GM10266 (cell line): ENCODE results near the gene MRPL10.

Experiments
- DNase-seq: peaks from one replicate; pipeline ENCODE4 v3.0.0; 2012; ENCODE audit errors: extremely low spot score
- TF ChIP-seq, protein P1 (sequence below): IDR thresholded peaks from 2 replicates; pipeline ENCODE4 v1.5.1; 2012; ENCODE audit warnings: mild to moderate bottlenecking, low read depth; ENCODE audit not compliant: control insufficient read depth, insufficient read depth; ENCODE audit errors: missing control alignments

The MRPL10 gene

DNA sequence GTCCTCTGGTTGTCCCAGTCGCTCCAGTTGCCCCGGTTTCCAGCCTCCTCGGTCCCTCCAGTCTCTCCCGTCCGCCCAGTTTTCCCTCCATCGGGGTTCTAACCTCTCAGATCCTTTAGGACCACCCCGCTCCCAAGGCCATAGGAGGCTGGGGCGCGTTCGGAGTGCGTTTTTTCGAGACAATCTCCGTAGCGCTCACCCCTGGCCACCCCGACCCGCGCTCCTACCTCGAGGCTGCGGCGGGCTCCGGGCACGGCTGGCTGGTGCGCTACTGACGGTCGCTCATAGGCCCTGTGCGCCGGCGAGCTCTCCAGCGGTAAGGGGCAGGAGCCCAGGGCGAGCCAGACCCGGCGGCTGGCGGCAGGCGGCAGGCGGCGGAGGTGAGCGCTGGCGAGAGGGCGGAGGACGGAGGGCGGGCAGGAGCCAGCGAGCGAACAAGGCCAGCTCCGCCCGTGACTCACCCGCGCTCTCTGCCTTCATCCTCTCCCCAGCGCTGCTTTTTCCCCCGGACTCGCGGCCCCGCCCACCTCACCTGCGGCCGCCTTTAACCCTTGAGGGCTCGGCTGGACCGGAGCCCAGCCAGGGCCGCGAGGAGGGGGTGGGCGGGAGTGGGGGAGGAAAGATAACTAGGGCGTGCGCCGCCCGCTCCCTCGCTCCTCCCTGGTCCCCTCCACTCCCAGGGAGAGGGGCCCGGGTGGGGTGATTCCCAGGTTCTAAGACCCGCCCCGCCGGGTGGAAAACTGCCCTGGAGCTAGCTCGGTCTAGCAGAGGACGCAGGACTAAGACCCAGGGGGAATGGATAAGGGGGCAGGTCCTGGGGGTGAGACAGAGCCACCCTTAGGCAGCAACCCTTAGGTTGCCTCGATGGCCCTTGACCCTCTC lies 19.6 kb upstream of the MRPL10 start, which contains the start of gene SP6:
Gene SP6 (minus strand): TSS at position 472 of the 882 bp plus-strand sequence. CDS start 2,734 bp downstream, outside the sequence.
- TF ChIP-seq, protein P1, sequence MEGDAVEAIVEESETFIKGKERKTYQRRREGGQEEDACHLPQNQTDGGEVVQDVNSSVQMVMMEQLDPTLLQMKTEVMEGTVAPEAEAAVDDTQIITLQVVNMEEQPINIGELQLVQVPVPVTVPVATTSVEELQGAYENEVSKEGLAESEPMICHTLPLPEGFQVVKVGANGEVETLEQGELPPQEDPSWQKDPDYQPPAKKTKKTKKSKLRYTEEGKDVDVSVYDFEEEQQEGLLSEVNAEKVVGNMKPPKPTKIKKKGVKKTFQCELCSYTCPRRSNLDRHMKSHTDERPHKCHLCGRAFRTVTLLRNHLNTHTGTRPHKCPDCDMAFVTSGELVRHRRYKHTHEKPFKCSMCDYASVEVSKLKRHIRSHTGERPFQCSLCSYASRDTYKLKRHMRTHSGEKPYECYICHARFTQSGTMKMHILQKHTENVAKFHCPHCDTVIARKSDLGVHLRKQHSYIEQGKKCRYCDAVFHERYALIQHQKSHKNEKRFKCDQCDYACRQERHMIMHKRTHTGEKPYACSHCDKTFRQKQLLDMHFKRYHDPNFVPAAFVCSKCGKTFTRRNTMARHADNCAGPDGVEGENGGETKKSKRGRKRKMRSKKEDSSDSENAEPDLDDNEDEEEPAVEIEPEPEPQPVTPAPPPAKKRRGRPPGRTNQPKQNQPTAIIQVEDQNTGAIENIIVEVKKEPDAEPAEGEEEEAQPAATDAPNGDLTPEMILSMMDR: no peak
- DNase-seq: peak; percentile 58

DNA sequence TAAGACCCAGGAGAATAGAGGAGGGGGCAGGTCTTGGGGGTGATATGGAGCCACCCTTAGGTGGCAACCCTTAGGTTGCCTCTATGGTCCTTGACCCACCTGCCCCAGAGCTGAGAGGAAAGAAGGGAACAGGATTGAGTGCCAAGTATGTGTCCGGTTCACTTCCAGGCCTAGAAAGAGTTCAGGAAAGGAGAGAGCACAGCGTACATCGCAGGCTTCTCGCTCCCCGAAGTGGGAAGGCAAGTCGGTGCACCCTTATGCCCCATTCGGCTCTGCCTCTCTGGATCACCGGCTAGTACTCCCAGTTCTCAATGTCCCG lies 19.0 kb upstream of the MRPL10 start:
- TF ChIP-seq, protein P1: no peak
- no peak for DNase-seq

GRCh38 chr17:47848198-47848513 lies 16.8 kb upstream of the MRPL10 start:
- TF ChIP-seq, protein P1: no peak
- DNase-seq: no peak

GRCh38 chr17:47847341-47848197 lies 16.2 kb upstream of the MRPL10 start:
- TF ChIP-seq, protein P1: peak; percentile 40
- DNase-seq: no peak

DNA sequence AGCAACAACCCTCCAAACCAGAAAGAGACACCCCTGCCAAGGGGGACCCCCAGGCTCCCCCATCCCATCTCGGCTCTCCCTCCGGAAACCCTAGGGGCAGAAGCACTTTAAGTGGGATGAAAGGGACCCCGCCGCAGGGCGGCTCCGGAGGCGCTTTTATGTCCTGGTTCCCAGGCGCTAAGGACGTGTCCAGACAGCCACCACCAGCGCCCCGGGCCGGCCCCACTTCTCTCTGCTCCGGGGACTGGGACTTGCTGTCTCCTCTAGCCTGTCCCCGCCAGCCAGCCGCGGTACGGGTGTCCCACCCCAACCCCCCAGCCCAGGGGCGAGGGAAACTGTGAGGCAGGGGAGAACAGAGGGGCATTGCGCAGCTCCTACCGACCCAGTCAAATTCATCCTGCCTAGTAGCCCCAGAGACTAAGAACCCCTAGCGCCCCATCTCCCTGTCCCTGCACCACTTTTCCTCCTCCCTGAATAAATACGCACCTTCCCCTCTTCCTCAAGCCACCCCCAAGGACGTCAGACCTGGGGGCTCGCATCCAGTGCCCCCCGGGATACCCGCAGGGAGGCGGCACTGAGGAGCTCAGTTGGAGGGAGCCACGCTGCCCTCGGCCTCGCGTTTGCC lies 15.5 kb upstream of the MRPL10 start:
- DNase-seq: no peak
- TF ChIP-seq, protein P1: no peak

GRCh38 chr17:47845716-47846075 lies 14.4 kb upstream of the MRPL10 start:
- TF ChIP-seq, protein P1: no peak
- no peak for DNase-seq
